Hematopoietic multipotent progenitor cell treated with erythropoietin and hydrocortisone succinate and interleukin-3 and kit ligand, for 15 days (in vitro differentiated cells): ENCODE data around the gene RHBDF1.
A peak's percentile ranks its signal among the peaks of the same experiment; 100 is the strongest.

Source experiments
- DNase-seq: peaks from one replicate; pipeline ENCODE4 v3.0.0-alpha.2; 2015; ENCODE audit warnings: low spot score

The RHBDF1 gene

GRCh38 chr16:74747-75334 lies 2.4 kb upstream of the RHBDF1 start:
- DNase-seq, result no peak

- no peak for DNase-seq
These were observed 1.8 kb upstream of the RHBDF1 start for GRCh38 chr16:74051-74746.

- DNase-seq, result no peak
These were observed 660 bp downstream of the RHBDF1 start for GRCh38 chr16:71540-72401.

- no peak for DNase-seq
These were observed 1.3 kb downstream of the RHBDF1 start for GRCh38 chr16:71210-71539.

- no peak for DNase-seq
These were observed 3.2 kb downstream of the RHBDF1 start for GRCh38 chr16:69181-69580.

GRCh38 chr16:67884-68789 lies 4.3 kb downstream of the RHBDF1 start:
- DNase-seq, result no peak

GRCh38 chr16:67183-67791 lies 5.1 kb downstream of the RHBDF1 start:
- no peak for DNase-seq

GRCh38 chr16:66309-67182 lies 5.9 kb downstream of the RHBDF1 start:
- no peak for DNase-seq

- DNase-seq, result peak; percentile 90
These were observed 6.7 kb downstream of the RHBDF1 start for GRCh38 chr16:65745-66144.

GRCh38 chr16:64914-65255 lies 7.5 kb downstream of the RHBDF1 start:
- DNase-seq, result no peak

- no peak for DNase-seq
These were observed 8.2 kb downstream of the RHBDF1 start for GRCh38 chr16:63998-64913.

- no peak for DNase-seq
These were observed 9.0 kb downstream of the RHBDF1 start for GRCh38 chr16:63466-63865.

- DNase-seq, result no peak
These were observed 9.5 kb downstream of the RHBDF1 start for GRCh38 chr16:62968-63391.

- DNase-seq, result no peak
These were observed 10.0 kb downstream of the RHBDF1 start for GRCh38 chr16:62283-62967.

- DNase-seq, result no peak
These were observed 10.6 kb downstream of the RHBDF1 start for GRCh38 chr16:61879-62281.

- DNase-seq, result no peak
These were observed 11.2 kb downstream of the RHBDF1 start for GRCh38 chr16:60929-61878.

- DNase-seq, result no peak
These were observed 12.3 kb downstream of the RHBDF1 start for GRCh38 chr16:60166-60565.
